HG02840 (cell line): ENCODE results near the gene CFAP157.
"Not testable (repeated sequence)": the region's sequence is repeated elsewhere in the genome, so short reads cannot be mapped to it uniquely, and the experiment has no call there.

Experiments
- ATAC-seq: cut with Tn5 transposase; IDR thresholded peaks from one replicate; pipeline ENCODE4 v1.9.1; 2021; ENCODE audit warnings: mild to moderate bottlenecking, moderate library complexity, moderate number of reproducible peaks; ENCODE audit not compliant: unreplicated experiment, low FRiP score

Gene CFAP157

DNA sequence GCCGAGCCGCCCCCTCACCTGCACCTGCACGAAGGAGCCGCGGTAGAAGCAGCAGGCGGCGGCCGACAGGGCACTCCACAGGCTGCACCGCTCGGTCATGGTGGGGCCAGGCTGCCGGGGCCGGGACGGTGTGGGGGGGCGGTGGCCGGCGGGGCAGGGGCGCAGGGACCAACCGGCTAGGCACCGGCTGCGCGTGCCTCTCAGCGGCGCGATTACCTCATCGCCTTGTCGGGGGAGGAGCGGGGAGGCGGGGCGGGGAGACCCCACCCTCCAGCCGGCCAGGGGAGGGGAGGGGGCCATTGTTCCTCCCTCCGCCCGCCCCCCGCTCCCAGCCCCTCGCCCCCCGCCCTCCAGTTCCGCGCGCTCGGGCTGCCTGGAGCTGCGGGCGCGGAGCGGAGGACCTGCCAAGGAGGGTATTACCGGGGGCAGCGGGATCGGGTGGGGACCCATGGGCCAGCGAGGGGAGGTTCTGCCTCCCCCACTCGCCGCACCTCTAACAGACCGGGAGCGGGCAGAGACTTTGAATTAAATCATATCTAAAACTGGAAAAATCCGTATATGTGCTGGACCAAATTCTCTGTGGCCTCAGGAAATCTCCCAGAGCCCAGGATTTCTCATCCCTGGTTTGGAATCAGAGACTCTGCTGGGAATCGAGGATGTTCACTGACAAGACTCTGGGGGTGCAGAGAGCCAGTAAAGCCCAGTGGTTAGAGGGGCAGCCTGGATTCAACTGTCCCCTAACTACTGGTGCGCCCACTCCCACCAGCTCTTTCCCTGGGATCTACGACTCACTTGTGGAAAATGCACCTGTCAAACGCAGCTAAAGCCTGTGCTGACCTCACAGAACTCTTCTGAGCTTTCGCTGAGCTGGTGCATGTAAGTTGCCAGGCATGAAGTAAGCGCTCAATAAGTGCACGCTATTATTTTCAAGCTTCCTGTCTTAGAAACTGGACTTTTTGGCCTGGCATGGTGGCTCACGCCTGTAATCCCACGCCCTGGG is 48.6 kb downstream of the CFAP157 start:
- ATAC-seq, result no peak

GRCh38 chr9:127756233-127756632 is 49.4 kb downstream of the CFAP157 start:
- ATAC-seq, result no peak

GRCh38 chr9:127756776-127757175 is 50.0 kb downstream of the CFAP157 start:
- not testable (repeated sequence) for ATAC-seq

- ATAC-seq, result no peak
Observed at GRCh38 chr9:127758843-127759242, 52.1 kb downstream of the CFAP157 start.

- no peak for ATAC-seq
Observed at GRCh38 chr9:127761061-127761460, 54.3 kb downstream of the CFAP157 start.

DNA sequence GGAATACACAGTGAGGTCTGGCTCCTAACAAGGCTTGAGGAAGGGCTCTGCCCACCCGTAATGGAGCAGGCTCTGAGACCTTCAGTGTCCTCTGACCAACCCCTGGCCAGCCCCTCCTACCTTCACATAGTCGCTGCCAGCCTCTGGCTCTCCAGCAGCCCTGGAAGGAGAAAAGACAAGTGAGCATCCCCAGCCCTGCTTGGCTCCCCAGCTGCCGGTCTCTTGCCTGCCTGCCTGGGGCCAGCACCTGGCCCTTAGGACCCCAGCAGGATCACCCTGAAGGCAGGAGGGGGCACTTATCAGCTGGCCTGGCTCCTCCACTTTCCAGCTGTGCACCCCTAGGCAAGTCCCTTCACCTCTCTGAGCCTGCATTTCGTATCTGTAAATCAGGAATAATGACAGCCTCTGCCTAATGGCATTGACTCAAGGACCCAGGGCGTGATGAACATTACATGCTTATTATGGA is 54.7 kb downstream of the CFAP157 start:
- no peak for ATAC-seq

DNA sequence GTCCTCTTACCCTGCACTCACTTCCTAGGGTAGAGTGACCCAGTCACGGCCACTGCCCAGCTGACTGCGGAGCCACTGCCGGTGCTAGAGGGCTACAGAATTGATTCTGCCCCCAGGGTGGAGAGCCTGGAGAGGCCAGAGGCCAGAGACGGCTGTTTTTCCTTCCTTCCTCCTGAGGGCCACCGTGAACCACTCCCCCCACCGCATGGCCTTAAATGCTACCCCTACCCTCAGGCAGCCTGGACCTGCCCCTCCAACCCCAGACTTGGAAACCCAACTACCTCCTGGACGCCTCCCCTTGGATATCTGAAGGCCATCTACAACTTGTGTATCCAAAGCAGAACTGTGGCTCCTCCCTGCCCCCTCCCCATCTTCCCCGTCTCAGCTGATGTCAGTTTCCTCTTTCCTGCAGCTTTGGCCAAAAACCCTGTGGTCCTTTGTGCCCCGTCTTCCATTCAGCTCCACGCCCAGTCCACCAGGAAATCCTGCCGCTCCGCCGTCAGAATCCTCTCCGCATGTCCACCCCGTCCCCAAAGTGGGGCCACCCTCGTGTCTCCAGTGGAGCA is 55.4 kb downstream of the CFAP157 start:
- ATAC-seq, result no peak

- ATAC-seq, result no peak
Observed at GRCh38 chr9:127763918-127764384, 57.2 kb downstream of the CFAP157 start.

- ATAC-seq, result no peak
Observed at GRCh38 chr9:127765418-127765817, 58.6 kb downstream of the CFAP157 start.
